Measurements from ENCODE around the gene TENM3.

GRCh38 chr4:182222766-182223165, 20.4 kb upstream of the TENM3 start:
- TF ChIP-seq RFX5 (IDR thresholded peaks at IDR 0.05; ENCODE audit: low read length), result no peak
- TF ChIP-seq EP300 (IDR thresholded peaks at IDR 0.05; ENCODE audit: borderline replicate concordance in 1 of 2, low read depth in 1 of 2, low read length in 1 of 2), result no peak
- TF ChIP-seq, protein P1, sequence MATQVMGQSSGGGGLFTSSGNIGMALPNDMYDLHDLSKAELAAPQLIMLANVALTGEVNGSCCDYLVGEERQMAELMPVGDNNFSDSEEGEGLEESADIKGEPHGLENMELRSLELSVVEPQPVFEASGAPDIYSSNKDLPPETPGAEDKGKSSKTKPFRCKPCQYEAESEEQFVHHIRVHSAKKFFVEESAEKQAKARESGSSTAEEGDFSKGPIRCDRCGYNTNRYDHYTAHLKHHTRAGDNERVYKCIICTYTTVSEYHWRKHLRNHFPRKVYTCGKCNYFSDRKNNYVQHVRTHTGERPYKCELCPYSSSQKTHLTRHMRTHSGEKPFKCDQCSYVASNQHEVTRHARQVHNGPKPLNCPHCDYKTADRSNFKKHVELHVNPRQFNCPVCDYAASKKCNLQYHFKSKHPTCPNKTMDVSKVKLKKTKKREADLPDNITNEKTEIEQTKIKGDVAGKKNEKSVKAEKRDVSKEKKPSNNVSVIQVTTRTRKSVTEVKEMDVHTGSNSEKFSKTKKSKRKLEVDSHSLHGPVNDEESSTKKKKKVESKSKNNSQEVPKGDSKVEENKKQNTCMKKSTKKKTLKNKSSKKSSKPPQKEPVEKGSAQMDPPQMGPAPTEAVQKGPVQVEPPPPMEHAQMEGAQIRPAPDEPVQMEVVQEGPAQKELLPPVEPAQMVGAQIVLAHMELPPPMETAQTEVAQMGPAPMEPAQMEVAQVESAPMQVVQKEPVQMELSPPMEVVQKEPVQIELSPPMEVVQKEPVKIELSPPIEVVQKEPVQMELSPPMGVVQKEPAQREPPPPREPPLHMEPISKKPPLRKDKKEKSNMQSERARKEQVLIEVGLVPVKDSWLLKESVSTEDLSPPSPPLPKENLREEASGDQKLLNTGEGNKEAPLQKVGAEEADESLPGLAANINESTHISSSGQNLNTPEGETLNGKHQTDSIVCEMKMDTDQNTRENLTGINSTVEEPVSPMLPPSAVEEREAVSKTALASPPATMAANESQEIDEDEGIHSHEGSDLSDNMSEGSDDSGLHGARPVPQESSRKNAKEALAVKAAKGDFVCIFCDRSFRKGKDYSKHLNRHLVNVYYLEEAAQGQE (IDR thresholded peaks at IDR 0.05; ENCODE audit: low read depth, low read length), result no peak
- TF ChIP-seq, protein P2, sequence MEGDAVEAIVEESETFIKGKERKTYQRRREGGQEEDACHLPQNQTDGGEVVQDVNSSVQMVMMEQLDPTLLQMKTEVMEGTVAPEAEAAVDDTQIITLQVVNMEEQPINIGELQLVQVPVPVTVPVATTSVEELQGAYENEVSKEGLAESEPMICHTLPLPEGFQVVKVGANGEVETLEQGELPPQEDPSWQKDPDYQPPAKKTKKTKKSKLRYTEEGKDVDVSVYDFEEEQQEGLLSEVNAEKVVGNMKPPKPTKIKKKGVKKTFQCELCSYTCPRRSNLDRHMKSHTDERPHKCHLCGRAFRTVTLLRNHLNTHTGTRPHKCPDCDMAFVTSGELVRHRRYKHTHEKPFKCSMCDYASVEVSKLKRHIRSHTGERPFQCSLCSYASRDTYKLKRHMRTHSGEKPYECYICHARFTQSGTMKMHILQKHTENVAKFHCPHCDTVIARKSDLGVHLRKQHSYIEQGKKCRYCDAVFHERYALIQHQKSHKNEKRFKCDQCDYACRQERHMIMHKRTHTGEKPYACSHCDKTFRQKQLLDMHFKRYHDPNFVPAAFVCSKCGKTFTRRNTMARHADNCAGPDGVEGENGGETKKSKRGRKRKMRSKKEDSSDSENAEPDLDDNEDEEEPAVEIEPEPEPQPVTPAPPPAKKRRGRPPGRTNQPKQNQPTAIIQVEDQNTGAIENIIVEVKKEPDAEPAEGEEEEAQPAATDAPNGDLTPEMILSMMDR (IDR thresholded peaks at IDR 0.05), result no peak
- TF ChIP-seq SMC3 (IDR thresholded peaks at IDR 0.05; ENCODE audit: low read depth, low read length), result no peak
- no peak for TF ChIP-seq POLR2AphosphoS5 (IDR thresholded peaks at IDR 0.05; ENCODE audit: low read depth, low read length)
- TF ChIP-seq, protein P3, sequence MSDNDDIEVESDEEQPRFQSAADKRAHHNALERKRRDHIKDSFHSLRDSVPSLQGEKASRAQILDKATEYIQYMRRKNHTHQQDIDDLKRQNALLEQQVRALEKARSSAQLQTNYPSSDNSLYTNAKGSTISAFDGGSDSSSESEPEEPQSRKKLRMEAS (IDR thresholded peaks at IDR 0.05; ENCODE audit: low read depth), result no peak
- TF ChIP-seq, protein P4, sequence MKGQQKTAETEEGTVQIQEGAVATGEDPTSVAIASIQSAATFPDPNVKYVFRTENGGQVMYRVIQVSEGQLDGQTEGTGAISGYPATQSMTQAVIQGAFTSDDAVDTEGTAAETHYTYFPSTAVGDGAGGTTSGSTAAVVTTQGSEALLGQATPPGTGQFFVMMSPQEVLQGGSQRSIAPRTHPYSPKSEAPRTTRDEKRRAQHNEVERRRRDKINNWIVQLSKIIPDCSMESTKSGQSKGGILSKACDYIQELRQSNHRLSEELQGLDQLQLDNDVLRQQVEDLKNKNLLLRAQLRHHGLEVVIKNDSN (IDR thresholded peaks at IDR 0.05; ENCODE audit: borderline replicate concordance, low read depth), result no peak
- no peak for TF ChIP-seq TEAD4 (IDR thresholded peaks at IDR 0.05; ENCODE audit: borderline replicate concordance, insufficient read depth)
- TF ChIP-seq EZH2phosphoT487 (IDR thresholded peaks at IDR 0.05; ENCODE audit: borderline replicate concordance, low read depth), result no peak
